Astrocyte (in vitro differentiated cells and primary cell): ENCODE measurements around the gene DMXL2. TPM values are rescaled to one million over a fixed set of nuclear protein-coding genes. Genes with fewer than 3 reads are reported as not detected.

Experiments
- DNase-seq: peaks from one replicate; pipeline ENCODE4 v3.0.0-alpha.2; 2010; ENCODE audit warnings: low read depth
- FAIRE-seq: peaks from 2 replicates; lab custom pipeline; 2011; peaks lifted over from hg19 to GRCh38; lab: Jason Lieb, UNC
- H2AFZ ChIP-seq: 2 replicates; pipeline ENCODE4 v1.6.0; 2012; ENCODE audit warnings: low read depth, low read length, inconsistent platforms
- H3K27ac ChIP-seq: 2 replicates; pipeline ENCODE4 v1.5.1; 2011; ENCODE audit warnings: low read depth, low read length, inconsistent platforms
- H3K27me3 ChIP-seq: 2 replicates; pipeline ENCODE4 v1.6.0; 2011; ENCODE audit warnings: low read length, inconsistent platforms; ENCODE audit not compliant: insufficient read depth
- H3K36me3 ChIP-seq: 2 replicates; pipeline ENCODE4 v1.5.1; 2011; ENCODE audit warnings: low read length, inconsistent platforms; ENCODE audit not compliant: insufficient read depth
- H3K4me1 ChIP-seq: 2 replicates; pipeline ENCODE4 v1.5.1; 2011; ENCODE audit warnings: low read length, inconsistent platforms; ENCODE audit not compliant: insufficient read depth
- H3K4me2 ChIP-seq: 2 replicates; pipeline ENCODE4 v1.6.0; 2012; ENCODE audit warnings: low read length, inconsistent platforms
- H3K4me3 ChIP-seq: 2 replicates; pipeline ENCODE4 v1.5.1; 2011; ENCODE audit warnings: low read depth, mild to moderate bottlenecking, low read length, inconsistent platforms; ENCODE audit not compliant: insufficient read depth
- H3K79me2 ChIP-seq: 2 replicates; pipeline ENCODE4 v1.6.0; 2012; ENCODE audit warnings: mild to moderate bottlenecking, low read length, inconsistent platforms; ENCODE audit not compliant: insufficient read depth
- H3K9ac ChIP-seq: 2 replicates; pipeline ENCODE4 v1.6.0; 2012; ENCODE audit warnings: mild to moderate bottlenecking, low read length, inconsistent platforms
- H3K9me3 ChIP-seq: 2 replicates; pipeline ENCODE4 v1.5.1; 2012; ENCODE audit warnings: low read depth, mild to moderate bottlenecking, low read length, inconsistent platforms; ENCODE audit not compliant: insufficient read depth
- H4K20me1 ChIP-seq: 2 replicates; pipeline ENCODE4 v1.6.0; 2012; ENCODE audit warnings: low read length, inconsistent platforms; ENCODE audit not compliant: insufficient read depth
- H3K27ac Mint-ChIP-seq: one replicate; pipeline ENCODE4 v1.8.0; 2021; ENCODE audit warnings: mild to moderate bottlenecking, mixed read lengths; ENCODE audit not compliant: unreplicated experiment
- H3K27me3 Mint-ChIP-seq: one replicate; pipeline ENCODE4 v1.8.0; 2021; ENCODE audit warnings: low read depth, mixed read lengths; ENCODE audit not compliant: unreplicated experiment
- H3K36me3 Mint-ChIP-seq: one replicate; pipeline ENCODE4 v1.8.0; 2021; ENCODE audit warnings: low read depth, mixed read lengths; ENCODE audit not compliant: unreplicated experiment
- H3K4me1 Mint-ChIP-seq: one replicate; pipeline ENCODE4 v1.8.0; 2021; ENCODE audit warnings: low read depth, mixed read lengths; ENCODE audit not compliant: unreplicated experiment
- H3K4me3 Mint-ChIP-seq: one replicate; pipeline ENCODE4 v1.8.0; 2021; ENCODE audit warnings: mild to moderate bottlenecking, moderate library complexity, mixed read lengths; ENCODE audit not compliant: unreplicated experiment
- H3K9me3 Mint-ChIP-seq: one replicate; pipeline ENCODE4 v1.8.0; 2021; ENCODE audit warnings: mild to moderate bottlenecking, mixed read lengths; ENCODE audit not compliant: unreplicated experiment
- CTCF ChIP-seq: IDR thresholded peaks from 2 replicates; pipeline ENCODE4 v1.5.1; 2011; ENCODE audit warnings: low read depth, mild to moderate bottlenecking, inconsistent platforms, low read length, moderate library complexity; ENCODE audit not compliant: insufficient read depth
- EZH2 ChIP-seq: IDR thresholded peaks from 2 replicates; pipeline ENCODE4 v1.6.1; 2012; ENCODE audit warnings: mild to moderate bottlenecking, low read length, inconsistent platforms; ENCODE audit not compliant: insufficient read depth
- total RNA-seq: library from RNA; stranded (reverse); gene quantifications from 2 replicates; pipeline ENCODE4 v1.2.1, GENCODE V29; 2021

Gene DMXL2
- total RNA-seq, 1 donor from 2014 or later = 19.0 TPM

DNA sequence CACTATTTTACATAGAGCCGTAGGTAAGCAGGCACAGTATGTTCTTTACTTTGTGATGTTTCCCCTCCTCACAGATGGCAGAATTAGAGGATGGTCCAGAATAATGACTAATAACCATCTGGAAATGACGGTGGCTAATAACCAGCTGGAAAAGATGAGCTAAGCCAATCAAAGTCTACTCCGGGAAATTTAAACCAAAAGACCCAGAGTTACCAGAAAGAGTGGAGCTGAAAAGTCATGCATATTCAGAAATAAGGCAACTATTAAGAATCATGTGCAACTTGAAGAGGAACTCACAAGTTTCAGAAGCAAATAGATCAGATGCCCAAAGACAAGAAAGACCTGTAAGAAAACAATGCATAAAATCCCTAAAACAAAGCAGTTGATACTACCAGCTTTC, 33.6 kb downstream of the DMXL2 start:
- Histone ChIP-seq H3K4me3 (no peak overlapping the region), H3K79me2 (no peaks in the 10 kb centered on the region), H3K9ac (no peak overlapping the region), H2AFZ (no peak overlapping the region), H4K20me1 (no peaks in the 10 kb centered on the region), H3K27me3 (no peaks in the 10 kb centered on the region), H3K4me2 (no peak overlapping the region), H3K27ac (no peak overlapping the region), H3K36me3 (no peaks in the 10 kb centered on the region), H3K9me3 (no peaks in the 10 kb centered on the region), H3K4me1 (no peaks in the 10 kb centered on the region)
- FAIRE-seq = no peak
- peaks cover 16% of the 10 kb centered on the region for H3K9me3 Mint-ChIP-seq
- no peak for DNase-seq
- H3K36me3 Mint-ChIP-seq = peaks cover 4% of the 10 kb centered on the region
- H3K4me1 Mint-ChIP-seq = no peaks in the 10 kb centered on the region
- no peak overlapping the region for H3K27ac Mint-ChIP-seq
- TF ChIP-seq EZH2 (no peak), CTCF (no peak)
- no peak overlapping the region for H3K4me3 Mint-ChIP-seq
- no peaks in the 10 kb centered on the region for H3K27me3 Mint-ChIP-seq

- H3K4me3 Mint-ChIP-seq = no peak overlapping the region
- no peak overlapping the region for H3K4me2 ChIP-seq
- H2AFZ ChIP-seq = no peak overlapping the region
- no peaks in the 10 kb centered on the region for H3K4me1 ChIP-seq
- no peaks in the 10 kb centered on the region for H3K36me3 ChIP-seq
- no peaks in the 10 kb centered on the region for H3K9me3 ChIP-seq
- no peaks in the 10 kb centered on the region for H3K27me3 ChIP-seq
- FAIRE-seq = no peak
- no peaks in the 10 kb centered on the region for H3K79me2 ChIP-seq
- no peak overlapping the region for H3K27ac Mint-ChIP-seq
- no peak for TF ChIP-seq CTCF
- no peak for TF ChIP-seq EZH2
- H3K27me3 Mint-ChIP-seq = no peaks in the 10 kb centered on the region
- no peak overlapping the region for H3K9ac ChIP-seq
- no peaks in the 10 kb centered on the region for H3K4me1 Mint-ChIP-seq
- H3K36me3 Mint-ChIP-seq = peaks cover 5% of the 10 kb centered on the region
- peaks cover 5% of the 10 kb centered on the region for H3K9me3 Mint-ChIP-seq
- no peaks in the 10 kb centered on the region for H4K20me1 ChIP-seq
- no peak for DNase-seq
- no peak overlapping the region for H3K27ac ChIP-seq
- H3K4me3 ChIP-seq = no peak overlapping the region
Measured at GRCh38 chr15:51585986-51586385, 36.6 kb downstream of the DMXL2 start.

DNA sequence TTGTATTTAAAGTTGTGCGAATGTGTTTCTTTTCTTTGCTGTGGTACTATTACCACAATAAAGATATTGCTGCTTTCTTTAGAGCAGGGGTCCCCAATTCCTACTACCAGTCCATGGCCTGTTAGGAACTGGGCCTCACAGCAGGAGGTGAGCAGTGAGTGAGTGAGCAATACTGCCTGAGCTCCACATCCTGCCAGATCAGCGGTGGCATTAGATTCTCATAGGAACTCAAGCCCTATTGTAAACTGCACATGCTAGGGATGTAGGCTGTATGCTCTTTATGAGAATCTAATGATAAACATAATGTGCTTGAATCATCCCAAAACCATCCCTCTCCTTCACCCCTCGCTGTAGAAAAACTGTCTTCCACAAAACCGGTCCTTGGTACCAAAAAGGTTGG, 41.6 kb downstream of the DMXL2 start:
- H3K4me3 ChIP-seq = no peak overlapping the region
- FAIRE-seq (no peak), DNase-seq (no peak)
- no peak overlapping the region for H2AFZ ChIP-seq
- H3K36me3 ChIP-seq = no peaks in the 10 kb centered on the region
- no peaks in the 10 kb centered on the region for H4K20me1 ChIP-seq
- no peaks in the 10 kb centered on the region for H3K9me3 ChIP-seq
- no peak overlapping the region for H3K4me3 Mint-ChIP-seq
- H3K79me2 ChIP-seq = peaks cover 4% of the 10 kb centered on the region
- H3K9ac ChIP-seq = no peak overlapping the region
- no peak overlapping the region for H3K4me2 ChIP-seq
- H3K9me3 Mint-ChIP-seq = no peaks in the 10 kb centered on the region
- no peaks in the 10 kb centered on the region for H3K4me1 Mint-ChIP-seq
- no peaks in the 10 kb centered on the region for H3K4me1 ChIP-seq
- no peak overlapping the region for H3K27ac ChIP-seq
- H3K27me3 Mint-ChIP-seq = no peaks in the 10 kb centered on the region
- H3K36me3 Mint-ChIP-seq = peaks cover 2% of the 10 kb centered on the region
- no peak overlapping the region for H3K27ac Mint-ChIP-seq
- no peaks in the 10 kb centered on the region for H3K27me3 ChIP-seq
- TF ChIP-seq EZH2 (no peak), CTCF (no peak)
